GM18870 (cell line): ENCODE results near the gene NEXN.

Source experiments
- ATAC-seq: cut with Tn5 transposase; IDR thresholded peaks from one replicate; pipeline ENCODE4 v1.9.1; 2021; ENCODE audit warnings: moderate library complexity; ENCODE audit not compliant: unreplicated experiment

NEXN gene

DNA sequence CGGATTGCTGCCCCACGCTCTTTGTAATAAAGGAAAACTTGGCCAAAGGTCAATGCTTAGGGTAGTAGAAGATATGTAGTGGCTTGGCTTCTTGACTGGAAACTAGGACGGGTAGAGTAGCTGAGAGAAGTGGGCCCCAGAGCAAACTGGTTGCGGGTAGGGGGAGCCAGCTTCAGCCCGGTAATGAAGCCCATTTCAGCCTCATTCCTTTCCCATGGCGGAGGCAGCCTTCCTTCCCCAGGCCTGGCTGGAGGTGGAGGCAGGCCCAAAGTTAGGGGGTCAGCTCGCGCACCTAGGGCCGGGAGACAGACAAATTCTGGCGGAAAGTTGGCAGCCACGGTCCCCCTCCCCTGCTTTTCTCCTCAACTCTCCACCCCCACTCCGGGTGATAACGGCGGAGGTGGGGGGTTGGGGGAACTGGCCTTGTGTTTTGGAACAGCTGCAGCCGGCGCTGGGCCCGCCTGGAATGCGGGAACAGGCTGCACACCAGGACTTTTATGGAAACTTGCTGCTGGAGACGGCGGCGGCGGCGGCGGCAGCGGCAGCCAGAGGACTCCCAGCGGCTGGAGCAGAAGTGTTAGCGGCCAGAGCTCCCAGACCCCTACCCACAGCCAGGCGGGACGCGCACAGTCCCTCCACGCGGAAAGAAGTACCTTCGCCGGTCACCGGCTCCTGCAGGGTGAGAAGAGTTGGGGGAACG is at the start of gene NEXN:
Gene NEXN (plus strand): TSS at position 544 of the 700 bp plus-strand sequence. CDS start 27,483 bp downstream, outside the sequence.
- no peak for ATAC-seq

DNA sequence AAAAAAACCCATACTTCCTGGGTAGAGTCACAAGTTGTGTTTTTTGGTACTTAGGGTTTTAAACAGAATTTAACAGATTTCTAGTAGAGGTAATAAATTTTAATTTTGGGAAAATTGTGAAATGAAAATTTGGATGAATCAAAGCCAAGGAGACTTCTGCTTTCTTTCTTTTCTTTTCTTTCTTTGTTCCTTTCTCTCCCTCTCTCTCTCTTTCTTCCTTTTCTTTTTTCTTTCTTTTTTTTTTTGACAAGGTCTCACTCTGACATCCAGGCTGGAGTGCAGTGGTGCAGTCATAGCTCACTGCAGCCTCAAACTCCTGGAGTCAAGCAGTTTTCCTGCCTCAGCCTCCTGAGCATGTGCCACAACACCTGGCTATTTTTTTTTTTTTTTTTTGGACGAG is 46.9 kb upstream of the NEXN start:
- no peak for ATAC-seq

DNA sequence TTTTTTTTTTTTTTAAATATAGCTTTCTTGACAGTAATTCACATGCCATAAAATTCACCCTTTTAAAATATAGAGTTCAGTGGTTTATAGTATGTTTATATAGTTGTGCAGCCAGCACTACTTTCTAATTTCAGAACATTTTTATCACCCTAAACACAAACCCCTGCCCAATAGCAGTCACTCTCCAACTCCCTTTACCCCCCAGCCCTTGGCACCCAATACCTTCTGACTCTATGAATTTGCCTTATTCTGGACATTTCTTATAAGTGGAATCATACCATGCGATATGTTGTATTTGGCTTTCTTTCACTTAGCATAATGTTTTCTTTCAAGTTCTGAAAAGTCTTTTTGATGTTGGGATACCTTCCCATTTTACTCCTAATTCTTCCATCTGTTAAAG is 42.5 kb upstream of the NEXN start:
- no peak for ATAC-seq

DNA sequence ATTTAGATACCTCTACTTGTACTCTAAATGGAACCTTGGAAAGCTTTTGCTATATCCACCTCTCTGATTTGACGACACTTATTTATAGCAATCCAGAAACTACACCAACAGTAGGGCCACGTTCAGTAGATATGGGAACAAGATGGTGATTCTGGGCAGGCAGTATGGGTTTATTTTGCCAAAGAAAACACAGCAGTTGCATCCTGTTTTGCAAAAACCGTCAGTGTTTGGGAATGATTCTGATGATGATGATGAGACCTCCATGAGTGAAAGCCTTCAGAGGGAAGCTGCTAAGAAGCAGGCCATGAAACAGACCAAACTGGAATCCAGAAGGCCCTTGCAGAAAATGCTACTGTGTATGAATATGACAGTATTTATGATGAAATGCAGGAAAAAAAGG is 41.5 kb upstream of the NEXN start:
- ATAC-seq = no peak

DNA sequence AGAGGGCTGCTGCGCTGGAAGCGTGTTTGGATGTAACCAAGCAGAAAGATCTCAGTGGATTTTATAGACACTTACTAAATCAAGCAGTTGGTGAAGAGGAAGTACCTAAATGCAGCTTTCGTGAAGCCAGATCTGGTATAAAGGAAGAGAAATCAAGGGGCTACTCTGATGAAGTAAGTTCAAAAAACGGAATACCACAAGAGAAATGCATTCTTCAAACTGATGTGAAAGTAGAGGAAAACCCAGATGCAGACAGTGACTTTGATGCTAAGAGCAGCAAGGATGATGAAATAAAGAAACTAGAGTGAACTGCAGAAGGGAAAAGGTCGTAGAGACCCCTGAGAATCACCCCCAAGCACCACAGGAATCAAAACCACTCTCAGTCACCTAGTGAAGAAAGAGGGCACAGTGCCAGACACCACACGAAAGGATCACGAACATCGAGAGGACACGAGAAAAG is 40.8 kb upstream of the NEXN start:
- no peak for ATAC-seq

DNA sequence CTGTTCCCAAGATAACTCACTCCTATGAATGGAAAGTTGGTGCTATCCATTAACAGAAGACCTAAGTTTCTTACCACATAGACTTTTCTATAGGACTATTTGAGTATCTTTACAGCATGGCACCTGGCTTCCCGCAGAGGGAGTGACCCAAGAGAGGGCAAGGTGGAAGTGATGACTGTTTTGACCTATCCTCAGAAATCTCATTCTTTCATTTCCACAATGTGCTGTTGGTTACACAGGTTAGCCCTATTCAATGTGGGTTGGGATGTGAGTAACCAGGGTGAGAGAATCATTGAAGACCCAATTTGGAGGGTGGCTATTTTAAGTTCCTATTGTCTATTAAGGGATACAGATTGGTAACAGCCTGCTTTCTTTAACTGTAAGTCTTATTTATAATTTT is 38.3 kb upstream of the NEXN start:
- ATAC-seq = no peak

DNA sequence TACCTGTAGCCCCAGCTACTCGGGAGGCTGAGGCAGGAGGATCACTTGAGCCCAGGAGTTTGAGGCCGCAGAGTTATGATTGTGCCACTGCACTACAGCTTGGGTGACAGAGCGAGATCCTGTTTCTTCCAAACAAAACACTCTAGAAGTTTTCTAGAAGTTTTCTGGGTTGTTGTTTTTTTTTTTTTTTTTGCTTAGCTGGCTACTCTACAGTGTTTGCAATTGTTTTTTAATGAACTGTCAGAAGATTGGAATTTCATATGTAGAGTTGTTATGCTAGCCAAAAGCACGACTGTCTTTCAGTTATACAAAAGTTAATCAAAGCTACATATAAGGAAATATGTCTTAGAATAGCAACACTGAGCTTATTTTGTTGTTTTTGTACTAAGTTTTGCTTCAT is 30.9 kb upstream of the NEXN start:
- no peak for ATAC-seq

DNA sequence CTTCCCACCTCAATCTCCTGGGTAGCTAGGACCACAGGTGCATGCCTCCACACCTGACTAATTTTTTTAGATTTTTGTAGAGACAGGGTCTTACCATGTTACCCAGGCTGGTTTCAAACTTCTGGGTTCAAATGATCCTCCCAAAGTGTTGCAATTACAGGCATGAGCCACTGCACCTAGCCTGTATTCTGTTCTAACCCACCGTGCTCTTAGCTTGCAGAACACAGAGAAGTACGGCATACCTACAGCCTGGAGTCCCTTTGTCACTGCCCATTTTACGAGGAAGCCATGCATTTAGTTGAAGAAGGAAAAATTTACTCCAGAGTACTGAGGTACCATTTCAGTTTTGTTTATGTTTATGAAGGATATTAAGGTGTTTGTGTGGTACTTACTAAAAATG is 29.7 kb upstream of the NEXN start:
- ATAC-seq = no peak

DNA sequence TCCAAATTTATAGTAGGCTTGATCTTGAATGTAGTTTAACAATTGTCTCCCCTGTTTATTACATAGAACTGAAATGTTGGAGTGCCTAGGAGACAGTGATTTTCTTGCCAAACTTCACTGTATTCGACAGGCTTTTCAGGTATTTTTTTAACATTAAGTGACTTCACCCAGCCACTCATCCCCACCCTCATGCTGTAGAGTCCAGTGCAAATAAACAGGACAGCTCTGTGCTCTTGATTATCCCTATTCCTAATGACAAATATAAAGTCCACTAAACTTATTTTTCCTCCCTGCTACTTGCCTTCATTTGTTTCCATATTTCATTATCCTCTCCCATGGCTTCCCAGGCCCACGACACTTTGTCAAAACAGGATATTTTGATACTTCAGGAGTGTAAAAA is 29.2 kb upstream of the NEXN start:
- ATAC-seq = no peak

DNA sequence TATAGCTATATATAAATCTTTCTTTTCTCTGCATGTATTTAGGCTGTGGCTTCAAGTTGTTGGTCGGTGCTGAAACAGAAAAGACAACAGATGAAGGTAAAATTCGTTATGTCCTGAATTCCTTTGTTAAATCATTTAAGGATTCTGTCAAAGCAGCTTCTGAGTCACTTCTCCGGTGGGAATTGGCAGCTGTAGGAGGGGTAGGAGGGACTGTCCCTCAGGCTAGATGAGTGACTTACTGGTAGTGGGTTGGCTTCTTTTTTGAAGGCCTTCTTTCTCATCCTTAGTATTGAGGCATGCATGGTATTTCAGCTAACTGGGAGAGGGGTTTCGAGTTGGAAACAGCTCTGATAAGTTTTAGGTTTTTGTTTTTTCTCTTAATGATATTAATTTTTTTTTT is 22.1 kb upstream of the NEXN start:
- ATAC-seq = no peak

DNA sequence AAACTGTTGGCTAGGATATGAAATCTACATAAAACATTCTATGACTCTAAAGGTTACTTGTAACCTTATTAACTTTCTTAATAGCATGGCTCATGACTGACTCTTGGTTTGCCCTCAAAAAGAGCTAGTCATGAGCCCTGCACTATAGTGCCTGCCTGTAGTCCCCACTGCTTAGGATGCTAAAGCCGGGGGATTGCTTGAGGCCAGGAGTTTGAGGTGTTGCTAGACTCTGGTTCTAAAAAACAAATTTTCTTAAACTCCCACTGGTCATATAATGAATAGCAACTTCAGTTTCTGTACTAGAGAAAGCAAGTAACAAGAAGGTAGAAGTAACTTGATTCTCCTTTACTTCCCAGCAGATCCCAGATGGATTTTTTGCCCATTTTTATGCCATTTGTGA is 15.8 kb upstream of the NEXN start:
- ATAC-seq = no peak

DNA sequence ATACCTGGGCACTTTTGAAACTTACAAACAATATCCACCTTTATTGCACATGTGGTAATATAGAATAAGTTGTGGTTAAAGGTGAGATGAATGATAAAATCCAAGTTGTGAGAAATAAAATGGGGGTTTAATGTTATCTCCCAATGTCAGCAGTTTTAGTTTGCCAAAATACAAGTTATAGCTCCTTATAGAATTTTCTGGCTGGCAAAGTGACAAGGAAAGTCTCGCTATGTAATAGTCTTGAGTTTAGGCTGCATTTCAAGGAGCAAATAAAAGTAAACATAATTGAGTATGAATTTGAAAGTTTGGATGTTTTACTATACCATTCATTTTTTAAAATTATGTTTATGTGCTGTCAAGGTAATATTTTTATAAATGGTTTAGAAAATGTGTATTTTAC is 15.0 kb upstream of the NEXN start:
- ATAC-seq = no peak

DNA sequence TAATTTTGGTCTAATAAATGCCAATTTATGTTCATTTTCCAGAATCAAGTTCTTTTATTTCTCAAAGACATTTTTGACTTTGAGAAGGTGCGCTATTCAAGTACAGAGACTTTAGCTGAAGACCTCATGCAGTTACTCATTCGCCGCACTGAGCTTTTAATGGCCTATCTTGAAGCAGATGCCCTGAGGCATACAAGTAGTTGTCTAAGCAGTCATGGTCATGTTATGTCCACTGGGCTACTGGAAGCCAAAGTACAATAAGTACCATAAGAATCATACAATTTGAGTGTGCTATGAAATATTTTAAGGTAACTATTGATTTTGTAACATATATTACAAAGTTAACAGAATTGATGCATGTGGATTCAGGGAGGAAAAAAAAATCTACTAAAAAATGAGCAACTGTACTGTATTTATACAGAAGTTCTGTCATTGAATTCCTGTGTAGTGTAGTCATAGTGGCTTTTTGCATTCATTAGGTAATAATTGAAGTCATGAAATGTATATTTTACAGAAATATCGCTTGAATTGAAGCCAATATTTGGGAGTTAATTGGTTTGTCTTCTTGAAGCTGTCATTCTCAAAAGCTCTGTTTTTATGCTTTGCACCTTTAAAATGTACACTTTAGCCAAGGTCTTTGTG is 13.5 kb upstream of the NEXN start:
- no peak for ATAC-seq

DNA sequence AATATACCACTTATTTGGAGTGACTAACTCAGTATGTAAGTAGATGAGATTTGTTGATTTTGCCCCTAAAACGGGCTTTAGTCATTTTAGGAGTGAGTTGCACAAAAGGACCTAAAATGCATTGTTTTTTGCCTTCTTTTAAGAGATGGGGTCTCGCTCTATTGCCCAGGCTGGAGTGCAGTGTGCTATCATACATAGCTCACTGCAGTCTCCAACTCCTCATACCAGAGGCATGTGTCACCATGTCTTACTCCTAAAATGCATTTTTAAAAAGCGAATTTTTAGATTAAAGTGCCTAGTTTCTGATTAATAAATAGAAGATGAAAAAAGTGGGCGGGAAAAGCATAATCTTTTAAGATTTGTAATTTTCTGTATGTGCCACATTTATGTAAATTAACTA is 11.5 kb upstream of the NEXN start:
- ATAC-seq = no peak

DNA sequence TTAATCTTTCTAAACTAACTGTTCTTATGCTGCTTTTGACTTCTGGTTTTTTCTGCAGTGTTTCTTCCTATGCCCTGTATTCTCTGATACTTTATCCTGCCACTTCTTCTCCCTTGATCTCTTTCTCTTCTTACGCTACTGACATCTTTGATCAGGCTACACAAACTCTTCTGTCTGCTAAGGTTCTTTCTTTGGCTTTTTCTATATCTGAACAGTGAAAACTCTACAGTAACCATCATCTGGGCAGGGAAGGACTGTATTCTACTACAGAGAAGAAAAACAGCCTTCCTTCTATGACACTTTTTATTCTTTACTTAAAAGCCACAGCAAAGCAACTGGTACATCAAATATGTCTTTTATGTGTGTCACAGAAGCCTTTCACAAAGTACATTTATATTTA is 7.4 kb upstream of the NEXN start:
- no peak for ATAC-seq

DNA sequence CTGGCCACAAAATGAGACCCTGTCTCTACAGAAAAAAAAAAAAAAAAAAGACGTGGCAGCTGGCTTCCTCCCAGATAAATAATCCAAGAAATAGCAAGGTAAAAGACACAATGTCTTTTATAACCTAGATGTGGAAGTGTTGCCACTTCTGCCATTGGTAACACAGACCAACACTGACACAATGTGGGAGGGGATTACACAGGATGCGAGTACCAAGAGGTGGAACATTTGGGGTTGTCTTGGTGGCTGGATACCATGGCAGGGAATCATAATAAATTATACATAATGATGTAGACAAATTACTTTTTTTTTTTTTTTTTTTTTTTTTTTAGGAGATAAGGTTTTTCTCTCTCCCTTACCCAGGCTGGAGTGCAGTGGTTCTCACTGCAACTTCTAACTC is 6.0 kb upstream of the NEXN start:
- no peak for ATAC-seq

DNA sequence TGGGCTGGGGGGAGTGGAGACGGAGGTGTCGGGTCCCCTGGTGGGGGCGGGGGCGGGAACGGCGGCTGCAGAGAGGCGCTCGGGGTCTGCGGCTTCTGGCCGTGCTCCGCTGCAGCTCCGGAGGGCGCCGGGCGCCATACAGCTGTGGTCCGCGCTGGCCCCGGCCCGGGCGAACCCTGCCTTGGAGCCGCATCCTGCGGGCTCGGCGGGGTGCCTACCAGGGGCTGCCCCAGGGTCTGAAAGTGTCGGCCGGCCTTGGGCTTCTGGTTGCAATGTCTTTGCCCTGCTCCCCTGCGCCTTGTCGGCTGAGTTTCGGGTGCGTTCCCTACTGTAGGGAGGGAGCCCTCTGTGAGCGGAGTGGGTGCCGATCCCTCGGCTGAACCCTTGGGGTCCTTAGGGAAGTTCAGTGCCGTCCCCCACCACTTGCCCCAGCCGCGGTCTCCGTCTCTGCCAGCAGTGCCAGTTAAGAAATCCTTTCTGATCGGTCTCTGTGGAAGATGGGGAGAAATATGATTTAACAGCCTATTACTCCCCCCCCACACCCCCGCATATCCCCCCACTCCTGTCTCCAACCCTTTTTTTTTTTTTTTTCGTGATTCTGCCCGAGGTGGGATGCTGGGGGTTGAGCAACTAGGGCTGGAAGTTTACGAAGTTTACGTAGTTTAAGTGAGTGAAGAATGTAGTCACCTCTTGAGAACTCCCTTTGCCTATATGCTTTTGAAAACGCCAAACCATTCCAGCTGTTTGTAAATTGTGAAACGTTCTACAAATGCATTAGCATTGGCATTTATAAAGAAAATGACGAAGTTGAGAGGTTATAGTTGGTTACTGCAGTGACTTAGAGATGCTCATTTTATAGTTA is 588 bp downstream of the NEXN start:
- no peak for ATAC-seq

DNA sequence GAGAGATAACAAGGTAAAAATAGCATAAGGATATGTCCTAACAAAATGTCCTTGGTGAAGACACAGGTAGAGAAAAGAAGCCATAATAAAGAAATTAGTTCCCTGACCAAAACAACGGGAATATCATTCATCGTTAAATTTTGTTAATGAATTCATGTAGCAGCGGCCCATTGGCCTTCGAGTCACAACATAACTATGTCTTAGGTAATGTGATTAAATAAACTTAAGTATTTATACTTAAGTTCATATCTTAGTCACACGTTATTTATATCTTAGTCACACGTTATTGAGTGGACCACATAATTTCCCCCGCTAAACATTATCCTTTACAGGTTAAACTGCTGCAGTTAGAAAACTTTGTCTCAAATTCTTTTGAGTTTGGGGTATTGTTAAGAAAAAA is 1.2 kb downstream of the NEXN start:
- no peak for ATAC-seq

DNA sequence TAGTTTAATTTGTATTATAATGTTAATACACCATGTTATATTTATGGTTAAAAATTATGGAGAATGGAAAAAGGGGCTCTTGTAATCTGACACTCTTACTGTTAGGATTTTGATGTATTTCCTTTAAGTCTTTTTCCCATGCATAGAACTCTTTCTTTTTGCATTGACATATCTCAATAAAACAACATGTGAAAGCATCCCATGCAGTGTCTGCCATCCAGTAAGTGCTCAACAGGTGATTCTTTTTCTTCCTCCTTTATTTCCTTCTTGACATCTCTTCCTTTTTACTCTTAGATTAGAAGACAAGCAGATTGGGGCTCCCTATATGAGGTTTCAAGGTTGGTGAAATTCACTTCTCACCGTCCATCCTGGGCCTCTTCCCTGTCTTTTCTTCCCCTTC is 2.8 kb downstream of the NEXN start:
- ATAC-seq = no peak

DNA sequence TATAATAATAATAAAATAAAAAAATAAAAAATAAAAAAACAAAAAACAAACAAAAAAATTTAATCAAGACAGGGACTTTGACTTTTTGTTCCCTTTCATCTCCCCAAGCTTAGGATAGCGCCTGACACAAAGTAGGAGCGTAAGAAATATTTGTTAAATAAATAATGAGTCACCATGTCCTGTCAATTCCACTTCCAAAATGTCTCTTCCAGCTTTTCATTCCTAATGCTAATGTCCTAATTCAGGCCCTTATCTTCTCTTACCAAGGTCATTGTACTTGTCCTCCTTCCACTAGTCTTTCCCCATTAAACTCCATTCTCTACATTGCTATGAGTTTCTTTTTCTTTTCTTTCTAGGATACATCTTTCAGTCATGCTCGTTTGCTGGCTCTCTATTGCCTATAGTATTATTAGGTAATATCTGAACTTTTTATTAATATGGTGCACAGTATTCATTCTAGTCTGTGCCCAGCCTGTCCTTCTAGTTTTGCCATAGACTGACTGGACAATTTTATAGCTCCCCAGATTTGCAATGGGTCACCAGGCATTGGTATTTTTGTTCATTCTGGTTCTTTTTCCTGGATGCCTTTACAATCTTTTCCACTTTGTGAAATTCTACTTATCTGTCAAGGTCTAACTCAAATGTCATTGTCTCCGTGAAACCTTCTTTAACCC is 11.4 kb downstream of the NEXN start:
- ATAC-seq = no peak

DNA sequence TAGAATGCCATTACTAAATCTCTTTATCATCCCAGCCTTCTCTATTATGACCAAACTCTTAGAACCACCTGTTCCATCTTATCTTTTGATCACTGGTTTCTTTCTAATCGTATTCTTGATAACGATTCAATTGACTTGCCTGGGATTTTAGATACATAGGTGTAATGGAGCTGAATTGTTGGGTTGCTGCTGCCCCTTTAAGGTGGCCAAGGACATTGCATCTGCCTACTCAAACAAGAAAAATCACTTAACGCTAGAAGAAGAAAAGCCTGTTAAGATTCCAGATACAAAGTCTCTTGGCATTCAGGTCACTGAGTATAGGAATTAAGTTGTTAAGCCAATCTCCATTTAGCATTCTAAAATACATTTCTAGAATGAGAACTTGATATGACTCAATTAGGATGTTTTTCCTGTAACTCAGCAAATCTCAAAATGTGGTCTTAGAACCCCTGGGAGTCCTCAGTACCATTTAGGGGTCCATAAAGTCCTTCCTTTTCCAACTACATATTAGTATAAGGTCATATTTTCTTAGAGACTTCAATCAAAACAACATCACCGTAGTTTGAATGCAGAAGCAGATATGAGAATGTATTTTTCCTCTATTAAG is 12.4 kb downstream of the NEXN start:
- ATAC-seq = no peak
